Measurements from ENCODE around the gene TRAF7. TPM values are rescaled to one million over a fixed set of nuclear protein-coding genes. Genes with fewer than 3 reads are reported as not detected.

Gene TRAF7
- total RNA-seq, 2 experiments from 2014 or later, result 74.8 to 80.2 TPM

DNA sequence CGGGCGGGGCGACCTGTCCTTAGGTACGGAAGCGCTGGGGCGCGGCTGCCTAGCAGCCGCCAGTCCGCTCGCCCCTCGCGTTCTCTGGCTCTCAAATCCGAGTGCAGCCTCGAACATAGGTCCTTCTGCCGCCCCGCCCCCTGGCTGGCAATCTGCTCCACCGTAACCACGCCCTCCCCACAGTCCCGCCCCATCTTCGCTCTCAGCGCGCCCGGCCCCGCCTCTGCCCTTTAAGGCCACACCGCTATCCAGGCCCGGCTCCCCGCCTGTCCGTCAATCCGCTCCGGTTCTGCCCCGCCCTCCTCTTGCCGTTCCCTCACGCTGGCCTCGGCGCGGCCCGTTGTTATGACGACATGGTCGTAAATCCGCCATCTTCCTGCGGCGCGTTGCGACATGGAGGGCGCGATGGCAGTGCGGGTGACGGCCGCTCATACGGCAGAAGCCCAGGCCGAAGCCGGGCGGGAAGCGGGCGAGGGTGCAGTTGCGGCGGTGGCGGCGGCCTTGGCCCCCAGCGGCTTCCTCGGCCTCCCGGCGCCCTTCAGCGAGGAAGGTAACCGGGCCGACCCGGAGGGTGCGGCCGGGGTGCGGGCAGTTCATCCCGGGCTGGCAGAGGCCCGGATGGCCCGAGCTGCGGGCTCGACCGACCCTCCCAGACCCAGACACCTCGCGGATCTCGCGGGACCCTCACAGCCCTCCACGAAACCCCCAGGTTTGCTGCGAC is 67.8 kb downstream of the TRAF7 start, which contains the start of gene E4F1:
Gene E4F1, plus strand, starts transcription at position 371 of the 721 bp plus-strand sequence. Its CDS starts 23 bp downstream, at position 394.
- TF ChIP-seq, protein P1, sequence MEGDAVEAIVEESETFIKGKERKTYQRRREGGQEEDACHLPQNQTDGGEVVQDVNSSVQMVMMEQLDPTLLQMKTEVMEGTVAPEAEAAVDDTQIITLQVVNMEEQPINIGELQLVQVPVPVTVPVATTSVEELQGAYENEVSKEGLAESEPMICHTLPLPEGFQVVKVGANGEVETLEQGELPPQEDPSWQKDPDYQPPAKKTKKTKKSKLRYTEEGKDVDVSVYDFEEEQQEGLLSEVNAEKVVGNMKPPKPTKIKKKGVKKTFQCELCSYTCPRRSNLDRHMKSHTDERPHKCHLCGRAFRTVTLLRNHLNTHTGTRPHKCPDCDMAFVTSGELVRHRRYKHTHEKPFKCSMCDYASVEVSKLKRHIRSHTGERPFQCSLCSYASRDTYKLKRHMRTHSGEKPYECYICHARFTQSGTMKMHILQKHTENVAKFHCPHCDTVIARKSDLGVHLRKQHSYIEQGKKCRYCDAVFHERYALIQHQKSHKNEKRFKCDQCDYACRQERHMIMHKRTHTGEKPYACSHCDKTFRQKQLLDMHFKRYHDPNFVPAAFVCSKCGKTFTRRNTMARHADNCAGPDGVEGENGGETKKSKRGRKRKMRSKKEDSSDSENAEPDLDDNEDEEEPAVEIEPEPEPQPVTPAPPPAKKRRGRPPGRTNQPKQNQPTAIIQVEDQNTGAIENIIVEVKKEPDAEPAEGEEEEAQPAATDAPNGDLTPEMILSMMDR (IDR thresholded peaks at IDR 0.05), result no peak

GRCh38 chr16:2223942-2224486 is 68.4 kb downstream of the TRAF7 start:
- Mint-ChIP-seq H3K27ac (peak overlapping the region; percentile 52), H3K4me3 (peak overlapping the region; percentile 80), H3K9me3 (no peaks in the 10 kb centered on the region), H3K27me3 (no peaks in the 10 kb centered on the region), H3K36me3 (ENCODE audit: low read depth) (peaks cover 4% of the 10 kb centered on the region), H3K4me1 (ENCODE audit: low read depth) (peaks cover 10% of the 10 kb centered on the region)
- peak; percentile 4 for ATAC-seq
- CTCF ChIA-PET, result interaction anchor here (1.8 to 2.7 kb wide), 2 partner anchors 28 to 29 kb away, joined by 6 to 9 read pairs; partner anchors contain the start of gene ECI1
- intact Hi-C loops (cut with micrococcal nuclease), result no loop called here
- TF ChIP-seq, protein P1 (IDR thresholded peaks at IDR 0.05), result no peak
- POLR2A ChIA-PET, result interaction anchor here (1.0 to 4.0 kb wide), 4 partner anchors 10 to 69 kb away, joined by 3 to 19 read pairs (median 4); partner anchors contain the start of genes ECI1 and TRAF7
- peak; percentile 48 for DNase-seq

More for the DNA sequence above, 67.8 kb downstream of the TRAF7 start, which contains the start of gene E4F1:
- peak; percentile 100 for DNase-seq
- Mint-ChIP-seq H3K36me3 (ENCODE audit: low read depth) (peaks cover 4% of the 10 kb centered on the region), H3K9me3 (no peaks in the 10 kb centered on the region), H3K27ac (peak within 1 kb of the TSS; percentile 52), H3K27me3 (no peaks in the 10 kb centered on the region), H3K4me1 (ENCODE audit: low read depth) (peaks cover 10% of the 10 kb centered on the region), H3K4me3 (peak within 1 kb of the TSS; percentile 80)
- intact Hi-C loops (cut with micrococcal nuclease), result no loop called here
- POLR2A ChIA-PET, result interaction anchor here (0.6 to 4.0 kb wide), 6 partner anchors 11 to 68 kb away, joined by 3 to 19 read pairs (median 3); partner anchors contain the start of genes ECI1 and TRAF7
- CTCF ChIA-PET, result interaction anchor here (1.1 to 2.7 kb wide), 3 partner anchors 14 to 29 kb away, joined by 3 to 9 read pairs (median 6); partner anchors contain the start of gene ECI1
- peak; percentile 99 for ATAC-seq

DNA sequence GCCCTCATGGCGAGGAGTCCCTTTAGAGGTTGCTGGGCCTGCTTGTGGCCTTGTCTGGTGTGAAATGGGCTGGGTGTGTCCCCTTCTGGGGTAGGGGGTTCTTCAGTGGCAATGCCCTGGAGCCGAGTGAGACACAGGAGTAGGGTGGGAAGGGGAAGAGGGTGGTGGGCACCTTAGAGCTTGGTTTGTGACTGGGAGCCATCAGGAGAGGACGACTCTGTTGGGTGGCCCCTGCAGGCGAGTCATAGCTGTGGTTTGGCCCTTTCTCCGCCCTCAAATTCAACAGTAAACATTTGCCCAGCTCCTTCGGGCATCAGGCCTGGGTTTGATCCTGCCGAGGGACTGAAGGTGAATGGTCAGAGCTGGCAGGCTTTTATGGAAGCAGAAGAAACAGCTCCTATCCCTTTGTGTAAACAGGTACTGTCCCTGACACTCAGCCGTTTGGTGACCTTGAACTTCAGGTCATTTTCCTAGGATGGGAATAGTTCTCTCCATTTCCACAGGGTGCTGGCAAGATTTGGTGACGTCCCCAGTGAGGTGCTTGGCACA is 70.7 kb downstream of the TRAF7 start:
- ChIA-PET POLR2A (interaction anchor here (0.8 to 4.0 kb wide), 6 partner anchors 10 to 71 kb away, joined by 3 to 19 read pairs (median 4); partner anchors contain the start of genes DNASE1L2, ECI1 and TRAF7), CTCF (interaction anchor here (0.8 to 2.7 kb wide), 2 partner anchors 26 to 31 kb away, joined by 4 to 9 read pairs; partner anchors contain the start of gene ECI1)

GRCh38 chr16:2226918-2227317 is 71.3 kb downstream of the TRAF7 start:
- no peak overlapping the region for H3K27ac Mint-ChIP-seq
- TF ChIP-seq, protein P1 (IDR thresholded peaks at IDR 0.05), result no peak
- peaks cover 10% of the 10 kb centered on the region for H3K4me1 Mint-ChIP-seq (ENCODE audit: low read depth)
- intact Hi-C loops (cut with micrococcal nuclease), result no loop called here
- peaks cover 14% of the 10 kb centered on the region for H3K36me3 Mint-ChIP-seq (ENCODE audit: low read depth)
- H3K27me3 Mint-ChIP-seq, result no peaks in the 10 kb centered on the region
- CTCF ChIA-PET, result no interaction called here
- no peak for DNase-seq
- POLR2A ChIA-PET, result interaction anchor here (0.6 to 1.7 kb wide), 6 partner anchors 9 to 79 kb away, joined by 3 to 9 read pairs (median 4); partner anchors contain the start of genes DNASE1L2 and ECI1
- no peak for ATAC-seq
- no peaks in the 10 kb centered on the region for H3K9me3 Mint-ChIP-seq
- no peak overlapping the region for H3K4me3 Mint-ChIP-seq

More for the DNA sequence above, 70.7 kb downstream of the TRAF7 start:
- peaks cover 12% of the 10 kb centered on the region for H3K36me3 Mint-ChIP-seq (ENCODE audit: low read depth)
- intact Hi-C loops (cut with micrococcal nuclease), result no loop called here
- no peak for DNase-seq
- no peak for ATAC-seq
- no peak overlapping the region for H3K4me3 Mint-ChIP-seq
- H3K27ac Mint-ChIP-seq, result no peak overlapping the region
- H3K4me1 Mint-ChIP-seq (ENCODE audit: low read depth), result peaks cover 10% of the 10 kb centered on the region
- no peaks in the 10 kb centered on the region for H3K9me3 Mint-ChIP-seq
- H3K27me3 Mint-ChIP-seq, result no peaks in the 10 kb centered on the region
- TF ChIP-seq, protein P1 (IDR thresholded peaks at IDR 0.05), result no peak

Small RNAs within 50 kb of the gene (microRNA-seq; reads per million reads assigned to microRNA genes)
- gene MIR3180-5 (ENCODE audit: borderline microRNAs expressed, borderline replicate concordance) (not detected), gene MIR4516 (ENCODE audit: borderline microRNAs expressed, borderline replicate concordance) (1.5 reads per million), gene MIR6511B1 (ENCODE audit: borderline microRNAs expressed, borderline replicate concordance) (not detected)

Other genes starting within 250 kb of the TRAF7 start
- gene HS3ST6, start 237.4 kb upstream of the TRAF7 start, total RNA-seq, result not detected
- 10 to 100 TPM; 15.5 to 18.1 TPM for gene MSRB1, start 212.6 kb upstream of the TRAF7 start, total RNA-seq
- not detected for gene RPL3L, start 201.1 kb upstream of the TRAF7 start, total RNA-seq
- gene NDUFB10, start 196.2 kb upstream of the TRAF7 start, total RNA-seq, result 100 to 1,000 TPM; 126 to 129 TPM
- 1,000 to 10,000 TPM; 5,572 to 5,598 TPM for gene RPS2, start 191.0 kb upstream of the TRAF7 start, total RNA-seq
- not detected for gene RNF151, start 188.9 kb upstream of the TRAF7 start, total RNA-seq
- 10 to 100 TPM; 54.4 to 56.0 TPM for gene TBL3, start 183.7 kb upstream of the TRAF7 start, total RNA-seq
- gene NOXO1, start 174.3 kb upstream of the TRAF7 start, total RNA-seq, result under 1 TPM in 1 of 2 experiments, not detected in 1; 0.31 TPM
- 10 to 100 TPM; 33.5 to 33.9 TPM for gene GFER, start 171.6 kb upstream of the TRAF7 start, total RNA-seq
- gene SYNGR3, start 165.8 kb upstream of the TRAF7 start, total RNA-seq, result 1 to 10 TPM; 5.4 to 7.2 TPM
- 10 to 100 TPM; 85.5 to 90.3 TPM for gene ZNF598, start 146.0 kb upstream of the TRAF7 start, total RNA-seq
- 10 to 100 TPM; 24.3 to 28.3 TPM for gene NPW, start 136.0 kb upstream of the TRAF7 start, total RNA-seq
- 1 to 10 TPM; 2.8 to 3.0 TPM for gene NHERF2, start 128.9 kb upstream of the TRAF7 start, total RNA-seq
- gene NTHL1, start 107.9 kb upstream of the TRAF7 start, total RNA-seq, result 10 to 100 TPM; 28.2 to 29.8 TPM
- gene TSC2, start 107.8 kb upstream of the TRAF7 start, total RNA-seq, result 10 to 100 TPM; 54.4 to 57.3 TPM
- 10 to 100 TPM; 74.7 to 85.1 TPM for gene PKD1, start 19.9 kb upstream of the TRAF7 start, total RNA-seq
- under 1 TPM; 0.34 to 0.49 TPM for gene RAB26, start 7.2 kb upstream of the TRAF7 start, total RNA-seq
- 1 to 10 TPM; 4.4 to 7.2 TPM for gene CASKIN1, start 40.8 kb downstream of the TRAF7 start, total RNA-seq
- gene MLST8, start 49.7 kb downstream of the TRAF7 start, total RNA-seq, result 10 to 100 TPM; 70.0 to 70.7 TPM
- gene BRICD5, start 55.1 kb downstream of the TRAF7 start, total RNA-seq, result 1 to 10 TPM; 6.6 to 6.9 TPM
- 10 to 100 TPM; 19.8 to 20.1 TPM for gene PGP, start 59.1 kb downstream of the TRAF7 start, total RNA-seq
- gene E4F1, start 67.8 kb downstream of the TRAF7 start, total RNA-seq, result 10 to 100 TPM; 19.4 to 21.1 TPM
- gene DNASE1L2, start 80.7 kb downstream of the TRAF7 start, total RNA-seq, result under 1 TPM; 0.32 to 0.51 TPM
- gene ECI1, start 95.8 kb downstream of the TRAF7 start, total RNA-seq, result 10 to 100 TPM; 37.4 to 40.5 TPM
- gene RNPS1, start 112.3 kb downstream of the TRAF7 start, total RNA-seq, result 100 to 1,000 TPM; 334 to 358 TPM
- gene ABCA3, start 184.9 kb downstream of the TRAF7 start, total RNA-seq, result 1 to 10 TPM; 2.9 to 3.6 TPM